ENCODE results near the gene DPYD. TPM values are rescaled to one million over a fixed set of nuclear protein-coding genes. Genes with fewer than 3 reads are reported as not detected.
"Not testable (repeated sequence)": the region's sequence is repeated elsewhere in the genome, so short reads cannot be mapped to it uniquely, and the experiment has no call there.

DPYD gene
- total and polyA plus RNA-seq, 8 donors: 2.7 to 24.5 (median 9.4) TPM

- no peaks in the 10 kb centered on the region for H3K36me3 ChIP-seq
- H3K27ac ChIP-seq: no peak overlapping the region
- no peak for DNase-seq
- no peak for FAIRE-seq
- H3K4me1 ChIP-seq: no peaks in the 10 kb centered on the region
- H3K4me3 ChIP-seq: no peak overlapping the region
- intact Hi-C loops (cut with DNase I): no loop called here
- no peaks in the 10 kb centered on the region for H3K9me3 ChIP-seq
- WGBS, 2 donors: 26 to 50% methylated on average over 1 of the region's 1 CpG
- H3K27me3 ChIP-seq: no peaks in the 10 kb centered on the region
- ATAC-seq: peak in 3 of 4 donors; percentile 34 to 63 (median 61)
- no peak for TF ChIP-seq CTCF (IDR thresholded peaks at IDR 0.05)
These were observed 675.2 kb downstream of the DPYD start for GRCh38 chr1:97245682-97246081.

GRCh38 chr1:97245026-97245425 lies 675.8 kb downstream of the DPYD start:
- 83 to 84% methylated on average over 4 of the region's 4 CpGs for WGBS, 2 donors
- intact Hi-C loops (cut with DNase I): no loop called here
- ATAC-seq (no peak), FAIRE-seq (no peak), DNase-seq (no peak)
- H3K4me1 ChIP-seq: no peaks in the 10 kb centered on the region
- H3K27me3 ChIP-seq: no peaks in the 10 kb centered on the region
- no peak for TF ChIP-seq CTCF (IDR thresholded peaks at IDR 0.05)
- no peak overlapping the region for H3K27ac ChIP-seq
- no peaks in the 10 kb centered on the region for H3K36me3 ChIP-seq
- H3K4me3 ChIP-seq: no peak overlapping the region
- no peaks in the 10 kb centered on the region for H3K9me3 ChIP-seq

- Histone ChIP-seq H3K27me3 (no peaks in the 10 kb centered on the region), H3K36me3 (no peaks in the 10 kb centered on the region), H3K4me3 (no peak overlapping the region), H3K4me1 (no peaks in the 10 kb centered on the region), H3K9me3 (no peaks in the 10 kb centered on the region), H3K27ac (no peak overlapping the region)
- WGBS, 2 donors: 80 to 84% methylated on average over 2 of the region's 2 CpGs
- FAIRE-seq (no peak), DNase-seq (no peak), ATAC-seq (peak in 1 of 4 donors; percentile 61)
- intact Hi-C loops (cut with DNase I): no loop called here
- TF ChIP-seq CTCF (IDR thresholded peaks at IDR 0.05): peak in 2 of 4 donors; percentile 16 to 33
These were observed 676.8 kb downstream of the DPYD start for GRCh38 chr1:97243973-97244560.

GRCh38 chr1:97238816-97239215 lies 682.0 kb downstream of the DPYD start:
- Histone ChIP-seq H3K27me3 (no peaks in the 10 kb centered on the region), H3K36me3 (no peaks in the 10 kb centered on the region), H3K4me3 (no peak overlapping the region), H3K4me1 (no peaks in the 10 kb centered on the region), H3K27ac (no peak overlapping the region), H3K9me3 (no peaks in the 10 kb centered on the region)
- FAIRE-seq (no peak), ATAC-seq (no peak), DNase-seq (no peak)
- intact Hi-C loops (cut with DNase I): no loop called here
- no peak for TF ChIP-seq CTCF (IDR thresholded peaks at IDR 0.05)
- WGBS, 2 donors: 72 to 73% methylated on average over 3 of the region's 3 CpGs

- H3K9me3 ChIP-seq; ATAC-seq; DNase-seq; H3K4me3 ChIP-seq; H3K4me1 ChIP-seq; H3K36me3 ChIP-seq; intact Hi-C loops (cut with DNase I); H3K27ac ChIP-seq; FAIRE-seq; H3K27me3 ChIP-seq: not testable (repeated sequence)
- 91 to 98% methylated on average over 2 of the region's 2 CpGs for WGBS, 2 donors
These were observed 689.5 kb downstream of the DPYD start for GRCh38 chr1:97231354-97231753.

All from pancreas (tissue), 10 donors.